GM20431 (cell line): Measurements from ENCODE around the gene PARVB.

Experiments
- in situ Hi-C: fragments of 300-500 bp; cut with MseI, MboI; formaldehyde crosslinking; loops from one replicate; pipeline ENCODE4 v1.15.0; 2020; ENCODE audit warnings: low sequenced_read_pairs; ENCODE audit not compliant: unreplicated experiment

Gene PARVB

DNA sequence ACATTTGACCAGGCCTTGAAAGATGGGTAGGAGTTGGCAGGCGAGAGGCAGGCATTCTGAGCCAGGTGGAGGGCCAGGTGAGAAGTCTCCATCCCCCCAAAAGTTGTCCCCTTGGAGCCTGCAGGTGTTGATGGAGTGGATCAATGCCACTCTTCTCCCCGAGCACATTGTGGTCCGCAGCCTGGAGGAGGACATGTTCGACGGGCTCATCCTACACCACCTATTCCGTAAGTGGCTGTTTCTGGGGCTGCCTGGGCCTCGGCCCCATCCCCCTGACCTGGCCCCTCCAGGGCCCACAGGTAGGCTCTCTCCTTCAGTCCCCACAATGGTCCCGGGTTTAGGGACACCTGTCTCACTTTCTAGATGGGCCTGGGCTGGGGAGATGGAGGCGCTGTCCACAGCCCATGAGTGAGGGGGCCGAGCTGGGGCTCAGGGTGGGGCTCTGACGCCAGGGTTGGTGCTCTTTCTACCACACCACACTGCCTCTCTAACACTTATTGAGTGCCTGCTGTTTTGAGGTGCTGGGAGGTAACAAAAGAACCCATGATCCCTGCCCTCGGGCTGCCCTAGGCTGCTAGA is 163.6 kb downstream of the PARVB start:
- in situ Hi-C loops: no loop called here

GRCh38 chr22:44188316-44188715 is 164.2 kb downstream of the PARVB start:
- in situ Hi-C loops: no loop called here

GRCh38 chr22:44188986-44189630 is 165.0 kb downstream of the PARVB start:
- in situ Hi-C loops: no loop called here

DNA sequence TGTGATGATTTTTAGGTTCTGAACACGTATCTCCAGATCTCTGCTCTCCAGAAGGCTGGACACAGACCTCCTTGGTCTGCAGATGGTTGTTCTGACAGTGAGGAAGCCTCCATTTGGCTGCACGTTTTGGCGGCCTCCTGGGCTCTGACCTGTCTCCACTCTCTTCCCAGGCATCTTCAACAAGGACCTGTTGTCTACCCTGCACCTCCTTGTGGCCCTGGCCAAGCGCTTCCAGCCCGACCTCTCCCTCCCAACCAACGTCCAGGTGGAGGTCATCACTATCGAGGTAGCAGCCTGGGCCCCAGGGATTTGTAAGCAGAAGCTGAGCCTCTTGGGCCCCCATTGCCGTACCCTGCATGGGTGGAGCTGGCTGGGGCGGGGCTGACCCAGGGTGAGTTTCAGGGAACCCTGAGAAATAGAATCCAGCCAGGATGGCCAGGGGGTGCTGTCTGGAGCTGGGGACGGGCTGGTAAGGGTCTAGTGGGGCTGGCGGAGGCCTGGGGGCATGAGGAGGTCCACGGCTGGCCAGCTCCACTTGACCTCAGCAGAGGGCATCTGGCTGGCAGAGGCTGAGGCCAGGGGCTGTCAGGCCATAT is 166.4 kb downstream of the PARVB start:
- in situ Hi-C loops: no loop called here

GRCh38 chr22:44191036-44191454 is 166.9 kb downstream of the PARVB start:
- in situ Hi-C loops: no loop called here

DNA sequence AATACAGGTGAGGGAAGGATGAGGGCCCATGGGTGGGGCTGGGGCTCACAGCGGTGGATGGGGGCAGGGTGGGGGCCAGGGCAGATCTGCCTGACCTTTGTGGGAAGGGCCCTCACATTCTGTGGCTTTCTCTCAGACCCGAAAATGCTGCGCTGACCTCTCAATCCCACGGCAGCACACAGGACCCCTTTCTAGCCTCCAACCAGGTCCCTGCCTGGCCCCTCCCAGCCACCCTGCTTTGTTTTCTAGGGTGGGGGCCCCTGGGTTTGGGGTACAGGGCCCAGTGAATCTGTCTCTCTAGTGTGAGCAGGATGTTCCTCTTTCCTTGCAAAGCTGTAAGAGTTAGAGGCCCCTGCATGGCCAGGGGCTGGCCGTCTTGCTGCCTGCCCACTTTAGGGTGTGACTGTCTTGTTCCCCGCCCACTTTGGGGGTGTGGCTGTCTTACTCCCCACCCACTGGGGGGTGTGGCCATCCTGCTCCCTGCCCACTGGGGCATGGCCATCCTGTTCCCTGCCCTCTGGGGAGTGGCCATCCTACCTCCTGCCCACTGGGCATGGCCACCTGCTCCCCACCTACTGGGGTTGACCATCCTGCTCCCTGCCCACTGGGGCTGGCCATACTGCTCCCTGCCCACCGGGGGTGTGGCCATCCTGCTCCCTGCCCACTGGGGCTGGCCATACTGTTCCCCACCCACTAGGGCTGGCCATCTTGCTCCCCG is 168.2 kb downstream of the PARVB start:
- in situ Hi-C loops: no loop called here

GRCh38 chr22:44192816-44193534 is 168.9 kb downstream of the PARVB start:
- in situ Hi-C loops: no loop called here

GRCh38 chr22:44193535-44193891 is 169.4 kb downstream of the PARVB start:
- in situ Hi-C loops: no loop called here

DNA sequence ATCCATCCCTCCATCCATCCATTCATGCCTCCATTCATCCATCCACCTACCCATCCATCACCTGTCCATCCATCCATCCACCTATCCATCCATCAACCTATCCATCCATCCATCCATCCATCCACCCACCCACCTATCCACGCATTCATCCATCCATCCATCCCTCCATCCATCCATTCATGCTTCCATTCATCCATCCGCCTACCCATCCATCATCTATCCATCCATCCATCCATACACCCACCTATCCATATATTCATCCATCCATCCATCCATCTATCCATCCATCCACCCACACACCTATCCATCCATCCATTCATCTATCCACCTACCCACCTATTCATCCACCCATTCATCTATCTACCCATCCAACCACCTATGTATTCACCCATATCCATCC is 170.5 kb downstream of the PARVB start:
- in situ Hi-C loops: no loop called here

- in situ Hi-C loops: no loop called here
Observed at GRCh38 chr22:44195189-44195871, 171.2 kb downstream of the PARVB start.

DNA sequence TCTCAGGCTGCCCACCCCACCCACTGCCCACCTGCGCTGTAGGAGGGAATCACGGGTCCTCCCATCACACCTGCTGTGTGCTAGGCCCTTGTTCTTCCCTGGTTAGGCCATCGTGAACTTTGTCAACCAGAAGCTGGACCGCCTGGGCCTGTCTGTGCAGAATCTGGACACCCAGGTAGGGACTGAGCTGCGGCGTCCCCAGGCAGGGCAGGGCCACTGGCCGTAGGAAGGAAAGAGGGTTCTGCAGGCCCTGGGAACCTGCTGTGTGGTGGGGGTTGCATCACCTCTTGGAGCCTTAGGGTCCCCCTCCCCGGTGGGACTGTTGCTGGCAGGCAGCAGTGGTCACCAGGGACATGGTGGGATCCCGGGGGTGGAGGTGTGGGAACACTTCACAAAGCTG is 172.1 kb downstream of the PARVB start:
- in situ Hi-C loops: no loop called here

GRCh38 chr22:44196731-44197131 is 172.6 kb downstream of the PARVB start:
- in situ Hi-C loops: no loop called here

DNA sequence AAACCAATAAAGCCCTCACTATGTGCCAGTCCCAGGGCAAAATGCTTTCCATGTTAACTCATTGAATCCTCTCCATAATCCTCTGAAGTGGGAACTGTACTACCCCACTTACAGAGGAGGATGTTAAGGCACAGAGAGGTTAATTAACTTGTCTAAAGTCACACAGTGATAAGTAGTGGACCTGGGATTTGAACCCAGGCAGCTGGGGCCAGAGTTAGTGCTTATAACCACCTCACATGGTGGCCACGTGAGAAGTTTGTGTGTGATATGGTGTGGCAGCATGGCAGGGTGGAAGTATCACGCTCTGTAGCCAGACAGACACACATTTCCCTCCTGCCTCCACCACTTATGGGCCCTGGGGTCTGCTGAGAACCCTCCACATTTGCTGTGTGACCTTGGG is 173.2 kb downstream of the PARVB start:
- in situ Hi-C loops: no loop called here

DNA sequence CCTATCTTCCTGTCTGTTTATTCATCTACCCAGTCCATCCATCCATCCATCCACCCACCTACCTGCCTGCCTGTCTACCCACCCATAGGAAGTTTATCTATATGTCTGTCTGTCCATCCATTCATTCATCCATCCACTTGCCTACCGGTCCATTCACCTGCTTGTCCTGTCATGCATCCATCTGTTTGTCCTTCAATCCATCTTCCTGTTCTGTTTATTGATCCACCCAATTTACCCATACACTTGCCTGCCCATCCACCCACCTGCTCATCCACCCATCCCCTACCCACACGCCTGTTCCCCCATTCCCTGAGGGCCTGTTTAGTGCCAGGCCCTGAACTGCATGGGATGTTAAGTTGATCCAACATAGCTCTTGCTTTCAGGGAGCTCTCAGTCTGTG is 175.1 kb downstream of the PARVB start:
- in situ Hi-C loops: no loop called here

- in situ Hi-C loops: no loop called here
Observed at GRCh38 chr22:44199866-44200265, 175.8 kb downstream of the PARVB start.

DNA sequence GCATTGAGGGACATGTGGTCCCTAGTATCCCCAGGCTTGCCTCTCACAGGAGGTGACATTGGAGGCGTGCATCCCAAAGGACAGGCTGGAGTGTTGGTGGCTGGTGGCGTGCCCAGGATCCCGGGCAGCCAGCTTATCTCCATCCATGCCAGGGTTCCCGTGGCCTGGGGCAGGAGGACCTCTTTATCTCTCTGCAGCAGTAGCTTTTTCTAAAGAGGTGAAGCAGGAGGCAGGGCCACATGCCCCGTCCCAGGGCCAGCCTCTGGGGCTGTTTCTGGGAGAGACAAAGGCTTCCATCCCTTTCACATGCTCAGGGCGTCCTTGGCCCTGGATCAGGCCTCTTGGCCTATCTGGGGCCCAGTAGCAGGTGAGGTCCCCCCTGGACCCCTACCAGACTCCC is 176.3 kb downstream of the PARVB start:
- in situ Hi-C loops: no loop called here

- in situ Hi-C loops: no loop called here
Observed at GRCh38 chr22:44200855-44201550, 176.9 kb downstream of the PARVB start.

- in situ Hi-C loops: no loop called here
Observed at GRCh38 chr22:44201665-44202064, 177.6 kb downstream of the PARVB start.

DNA sequence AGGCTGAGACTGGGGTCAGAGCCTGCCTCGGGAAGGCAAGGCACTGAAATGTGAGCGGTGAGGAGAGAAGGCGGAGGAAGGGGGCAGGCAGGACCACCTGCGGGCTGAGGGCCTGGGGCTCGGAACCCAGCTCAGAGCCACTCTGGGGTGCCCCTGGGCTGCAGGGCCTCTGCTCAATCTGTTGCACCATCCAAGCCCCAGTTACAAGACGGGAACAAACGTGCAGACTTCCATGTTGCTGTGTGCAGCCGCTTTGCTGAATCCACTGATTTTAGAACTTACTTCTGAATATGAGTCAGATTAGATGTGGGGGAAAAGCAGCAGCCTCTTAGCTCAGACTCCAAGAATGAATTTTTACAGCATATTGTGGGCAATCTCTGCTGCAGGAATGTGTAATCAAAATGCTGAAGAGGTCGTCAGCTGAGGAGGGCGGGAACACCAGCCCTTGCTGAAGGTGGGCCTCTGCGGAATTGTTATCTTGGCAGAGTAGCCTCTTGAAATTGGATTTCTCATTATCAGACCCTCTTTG is 178.2 kb downstream of the PARVB start:
- in situ Hi-C loops: no loop called here
